CD4-positive, alpha-beta T cell treated with Interleukin-6 at 100 ng/mL for 8 hours (primary cell): ENCODE measurements around the gene YES1.
"Not testable (repeated sequence)": the region's sequence is repeated elsewhere in the genome, so short reads cannot be mapped to it uniquely, and the experiment has no call there.

Experiments
- DNase-seq: peaks from one replicate; pipeline ENCODE4 v3.0.0-alpha.2; 2020; ENCODE audit warnings: mixed read lengths, low spot score

Gene YES1

DNA sequence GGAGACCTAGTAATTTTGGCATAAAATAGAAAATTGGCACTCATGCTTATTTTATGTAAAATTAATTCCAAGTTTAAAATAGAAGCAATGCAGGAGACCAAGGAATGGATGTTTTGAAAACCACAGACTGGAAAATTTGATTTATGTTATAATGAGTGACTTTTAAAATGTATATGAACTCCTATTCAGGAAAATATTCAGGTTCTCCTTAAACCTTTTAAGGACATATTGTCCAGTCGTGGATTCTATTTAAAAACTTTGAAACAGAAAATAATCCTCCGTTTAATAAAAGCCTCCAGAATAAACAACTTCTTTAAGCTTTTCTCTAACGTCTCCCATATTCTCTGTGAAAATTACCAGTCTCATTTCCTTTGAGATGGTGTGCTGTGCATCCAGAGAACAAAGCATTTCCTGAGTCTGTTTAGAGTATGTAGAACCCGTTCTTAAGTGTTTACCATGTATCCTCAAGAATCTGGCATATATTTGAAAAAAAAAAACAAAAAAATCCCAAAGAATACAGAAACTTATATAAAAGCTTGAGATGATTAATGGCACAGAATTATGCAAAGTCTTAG lies 8.6 kb upstream of the YES1 start:
- DNase-seq: no peak

DNA sequence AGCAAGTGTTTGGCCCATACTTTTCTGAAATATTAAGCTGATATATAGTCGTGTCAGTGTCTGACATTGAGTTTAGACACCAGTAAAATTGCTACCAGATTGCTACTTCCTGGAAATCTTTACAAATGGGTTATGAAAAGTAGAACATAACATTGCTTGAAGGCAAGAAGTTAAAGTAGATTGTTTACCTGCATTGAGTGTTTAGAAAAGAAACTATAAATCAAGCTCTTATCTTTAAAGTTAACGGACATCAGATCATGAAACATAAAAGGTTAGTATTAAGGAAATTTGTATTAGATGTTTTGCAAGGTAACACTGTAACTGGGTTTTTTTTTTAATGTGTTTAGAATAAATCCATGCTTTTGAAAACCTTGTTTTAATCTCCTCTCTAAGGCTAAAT lies 4.8 kb upstream of the YES1 start:
- no peak for DNase-seq

DNA sequence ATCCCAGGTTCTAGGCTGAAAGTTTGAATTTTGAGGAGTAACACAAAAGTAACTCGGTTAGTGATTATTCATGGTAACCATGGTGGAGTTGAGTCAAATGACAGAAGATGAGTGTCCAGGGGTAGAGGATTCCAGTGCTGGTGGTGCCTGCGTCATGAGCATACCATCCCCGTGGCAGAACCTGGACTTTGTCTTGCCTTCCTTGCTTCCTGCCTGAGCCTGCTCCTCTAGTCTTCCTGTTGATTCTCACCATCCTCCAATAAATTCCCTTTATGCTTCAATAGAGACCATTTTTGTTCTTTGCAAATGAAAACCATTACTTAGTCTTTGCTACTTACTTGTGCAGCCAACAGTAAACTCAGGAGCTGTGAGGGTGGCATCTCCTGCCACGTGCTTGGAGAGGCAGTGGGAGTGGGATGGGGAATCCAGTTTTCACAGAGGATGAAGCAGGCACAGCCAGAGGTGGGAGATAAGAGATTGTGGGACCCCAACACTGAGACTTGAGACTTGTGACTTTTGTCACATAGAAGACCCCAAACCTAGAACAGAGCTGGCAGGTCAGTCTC lies 4.1 kb upstream of the YES1 start:
- DNase-seq: no peak

DNA sequence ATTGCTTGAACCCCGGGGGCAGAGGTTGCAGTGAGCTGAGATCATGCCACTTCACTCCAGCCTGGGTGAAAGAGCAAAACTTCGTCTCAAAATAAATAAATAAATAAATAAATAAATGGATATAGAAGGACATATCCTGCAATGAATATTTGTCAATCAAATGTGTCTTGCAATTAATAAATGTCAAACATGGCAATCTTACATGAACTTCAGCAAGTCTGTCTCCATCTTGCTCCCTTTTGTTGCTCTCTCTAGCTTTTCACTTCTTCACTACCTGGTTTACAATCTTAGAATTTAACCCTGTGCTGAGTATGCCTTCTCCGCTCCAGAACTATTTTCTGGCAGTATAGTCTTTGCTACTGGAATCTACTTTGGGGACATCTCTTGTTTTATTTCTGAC lies 3.3 kb upstream of the YES1 start:
- no peak for DNase-seq

DNA sequence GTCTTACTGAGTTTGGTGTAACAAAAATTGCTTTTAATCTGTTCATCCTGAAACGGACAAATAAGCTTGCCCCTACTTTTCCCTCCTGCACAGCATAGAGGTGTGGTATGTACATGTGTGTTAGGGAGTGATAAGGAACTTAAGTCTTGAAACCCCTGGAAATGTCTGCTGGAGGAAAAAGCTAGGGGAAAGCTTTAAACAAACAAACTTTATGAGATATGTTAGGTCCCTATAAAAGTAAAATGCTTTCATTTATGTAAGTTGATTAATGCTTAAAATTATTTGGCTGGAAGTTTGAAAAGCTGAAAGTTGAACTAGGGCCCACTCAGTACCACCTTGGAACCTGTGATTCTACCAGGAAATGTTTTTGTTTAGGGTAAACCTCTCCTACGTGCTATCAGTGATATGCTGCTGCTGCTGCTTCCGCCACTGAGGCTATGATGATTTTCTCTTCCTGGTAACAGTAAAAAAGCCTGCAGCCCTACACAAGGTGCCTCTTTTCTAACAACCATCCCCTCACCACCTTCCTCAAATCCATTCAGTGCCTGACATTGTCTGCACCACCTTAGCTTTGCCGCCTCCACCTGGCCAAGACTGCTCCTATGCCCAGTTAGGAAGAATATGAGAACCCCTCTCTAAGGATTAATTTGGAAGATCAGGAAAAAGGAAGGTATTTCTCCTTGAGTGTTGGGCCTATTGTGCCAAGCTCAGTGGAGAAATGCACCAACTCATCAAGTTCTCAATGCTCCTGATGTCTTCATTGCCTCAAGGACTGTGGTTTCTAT lies 2.5 kb upstream of the YES1 start:
- no peak for DNase-seq

DNA sequence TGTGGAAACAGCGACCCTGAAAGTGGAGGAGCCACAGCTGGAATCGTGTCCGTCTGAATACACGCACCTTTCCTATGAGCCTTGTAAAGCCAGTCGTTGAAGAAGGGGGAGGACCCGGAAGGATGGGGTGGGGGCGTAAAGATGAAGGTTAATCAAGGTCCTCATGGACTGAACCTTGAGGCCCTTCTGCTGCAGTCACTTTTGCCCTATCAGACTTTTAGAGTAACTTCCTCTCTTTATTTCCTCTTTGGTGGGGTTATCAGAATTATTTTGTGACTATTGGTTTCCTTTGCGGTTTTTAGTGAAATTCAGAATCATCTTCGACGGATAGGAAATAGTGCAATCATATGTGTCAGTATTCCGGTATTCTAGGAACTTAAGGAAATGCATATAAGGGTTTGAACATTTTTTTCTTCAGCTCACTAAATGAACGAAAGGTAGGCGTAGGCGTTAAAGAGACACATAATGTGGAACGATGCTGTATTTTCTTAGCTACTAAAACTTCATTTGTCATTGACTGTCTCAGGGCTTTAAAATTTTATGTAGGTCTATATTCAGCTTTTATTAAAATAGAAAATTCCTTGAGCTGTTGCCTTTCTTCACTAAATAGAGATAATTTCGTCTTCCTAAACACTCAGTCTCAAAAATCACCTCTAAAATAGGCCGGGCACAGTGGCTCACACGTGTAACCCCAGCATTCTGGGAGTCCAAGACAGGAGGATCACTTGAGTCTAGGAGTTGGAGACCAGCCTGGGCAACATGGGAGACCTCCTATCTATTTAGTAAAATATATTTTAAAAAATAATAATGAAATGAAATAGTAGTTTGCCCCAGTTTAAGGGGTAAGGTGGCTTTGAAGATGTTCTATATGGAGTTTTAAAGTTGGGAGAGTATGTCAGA lies 1.4 kb upstream of the YES1 start:
- DNase-seq: peak; percentile 49

DNA sequence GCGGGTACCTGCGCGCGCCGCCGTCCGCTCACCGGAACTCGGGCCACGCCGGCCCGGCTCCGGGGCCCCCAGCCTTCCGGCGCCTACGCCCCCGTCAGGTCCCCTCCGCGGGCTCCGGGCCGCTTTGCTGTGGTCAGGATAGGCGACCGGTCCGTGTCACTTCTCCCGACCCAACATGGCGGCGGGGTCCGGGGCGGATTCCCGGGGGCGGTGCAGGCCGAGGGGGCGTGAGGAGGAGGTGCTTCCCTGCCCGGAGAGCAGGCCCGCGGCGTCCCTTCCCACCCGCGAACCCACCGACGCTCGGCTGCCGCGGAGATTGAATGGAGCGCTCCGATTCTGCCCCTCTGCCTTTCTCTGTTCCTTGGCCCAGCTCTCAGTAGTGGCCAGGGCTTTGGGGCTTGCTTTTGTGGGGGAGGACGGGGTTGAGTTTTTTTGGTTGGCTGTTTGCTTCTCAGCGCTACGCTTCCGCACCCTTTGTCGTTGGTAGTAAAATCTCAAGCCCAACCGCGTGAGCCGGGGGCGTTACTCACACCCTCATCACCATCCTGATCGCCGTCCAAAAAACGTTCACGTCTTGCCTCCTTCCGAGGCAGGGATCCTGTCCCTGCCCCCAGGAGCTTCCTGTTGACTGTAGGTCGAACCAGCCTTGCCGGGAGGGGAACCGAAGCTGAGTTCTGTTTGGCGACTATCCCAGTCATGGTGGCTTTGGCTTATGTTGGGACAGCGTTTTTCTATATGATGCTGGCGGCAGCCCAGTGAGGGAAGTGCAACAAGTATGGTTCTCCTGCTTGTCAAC lies 532 bp upstream of the YES1 start:
- DNase-seq: peak; percentile 52

DNA sequence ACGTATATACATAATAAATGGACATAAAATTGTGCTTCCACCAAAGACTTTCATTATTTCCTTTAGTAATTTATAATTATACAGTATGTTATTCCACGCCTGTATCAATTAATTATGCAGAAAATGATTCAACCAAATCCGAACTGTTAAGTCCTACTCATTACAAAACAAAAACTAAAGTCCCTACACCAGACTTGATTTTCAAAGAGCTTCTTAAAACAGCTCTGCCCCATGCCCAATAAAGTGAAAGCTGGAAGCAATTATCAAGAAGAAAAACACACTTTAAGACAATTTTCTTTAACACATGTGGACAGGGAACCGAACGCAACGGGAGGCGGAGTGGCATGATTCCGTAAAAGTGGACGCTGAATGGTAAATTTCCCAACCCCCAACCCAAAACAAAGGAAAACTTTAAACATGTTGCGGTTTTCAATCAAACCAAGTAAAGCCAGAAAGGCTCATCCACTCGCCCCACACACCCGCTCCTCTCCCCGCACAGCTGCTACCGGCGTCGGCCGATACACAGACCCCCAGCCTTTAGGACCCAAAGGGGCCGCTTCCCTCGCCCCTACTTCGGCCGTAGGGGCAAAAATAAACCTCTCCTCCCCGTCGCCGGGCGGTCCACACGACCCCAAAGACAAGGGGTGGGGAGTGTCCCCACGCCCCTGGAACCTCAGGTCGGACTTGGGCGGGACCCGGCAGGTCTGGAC lies 705 bp downstream of the YES1 start:
- DNase-seq: no peak

DNA sequence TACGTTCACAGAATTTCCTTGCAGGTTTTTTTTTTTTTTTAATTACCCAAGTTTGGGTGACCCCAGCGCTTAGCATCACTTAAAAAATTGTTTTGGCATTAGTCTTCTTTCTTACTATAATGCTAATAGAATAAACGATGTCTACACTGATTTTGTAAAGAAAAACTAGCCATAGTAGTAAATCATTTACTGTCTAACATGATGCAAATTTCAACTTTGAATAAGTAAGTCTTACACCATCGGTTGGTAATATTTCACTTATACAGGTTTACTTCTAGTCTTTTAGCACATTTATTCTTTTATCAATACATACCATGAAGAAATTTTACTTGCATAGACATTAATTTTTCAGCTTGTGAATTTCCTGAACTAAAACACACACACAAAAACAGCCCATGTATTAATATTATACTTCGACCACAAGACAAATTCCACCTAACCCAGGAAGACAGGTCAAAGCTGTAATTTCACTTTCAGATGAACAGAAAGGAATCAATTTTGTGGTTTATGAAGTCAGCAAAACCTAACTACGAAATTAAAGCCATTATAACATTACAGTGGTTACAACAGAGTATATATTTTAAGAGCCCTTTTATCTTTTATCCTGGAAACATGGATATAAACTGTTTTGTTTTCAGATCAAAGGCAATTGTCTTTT lies 1.9 kb downstream of the YES1 start:
- DNase-seq: no peak

DNA sequence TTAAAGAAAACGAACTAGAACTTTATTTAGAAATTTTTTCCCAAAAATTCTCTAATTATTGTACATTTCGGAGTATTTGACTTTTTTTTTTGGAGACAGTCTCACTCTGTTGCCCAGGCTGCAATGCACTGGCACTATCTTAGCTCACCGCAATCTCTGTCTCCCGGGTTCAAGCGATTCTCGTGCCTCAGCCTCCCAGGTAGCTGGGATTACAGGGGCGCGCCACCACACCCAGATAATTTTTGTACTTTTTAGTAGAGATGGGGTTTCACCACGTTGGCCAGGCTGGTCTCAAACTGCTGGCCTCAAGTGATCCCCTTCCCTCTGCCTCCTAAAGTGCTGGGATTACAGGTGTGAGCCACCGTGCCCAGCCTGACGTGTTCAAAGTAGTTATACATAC lies 2.8 kb downstream of the YES1 start:
- DNase-seq: not testable (repeated sequence)

DNA sequence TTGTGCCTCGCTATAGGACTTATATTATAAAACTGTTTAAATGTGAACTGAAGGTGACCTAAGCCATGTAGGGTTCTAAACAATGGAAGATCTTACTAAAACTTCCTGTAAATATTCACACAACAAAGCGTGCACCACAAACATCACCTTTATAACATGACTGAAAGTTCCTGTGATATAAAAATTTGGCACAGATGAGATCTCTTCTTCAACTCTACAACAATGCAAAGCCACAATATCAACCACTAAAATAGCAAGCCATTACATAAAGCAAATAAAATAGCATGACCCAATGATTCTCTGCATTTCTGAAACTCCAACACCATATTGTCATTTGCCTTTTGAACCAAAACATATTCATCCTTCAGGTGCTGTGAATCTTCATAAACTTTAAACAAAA lies 3.5 kb downstream of the YES1 start:
- DNase-seq: no peak

DNA sequence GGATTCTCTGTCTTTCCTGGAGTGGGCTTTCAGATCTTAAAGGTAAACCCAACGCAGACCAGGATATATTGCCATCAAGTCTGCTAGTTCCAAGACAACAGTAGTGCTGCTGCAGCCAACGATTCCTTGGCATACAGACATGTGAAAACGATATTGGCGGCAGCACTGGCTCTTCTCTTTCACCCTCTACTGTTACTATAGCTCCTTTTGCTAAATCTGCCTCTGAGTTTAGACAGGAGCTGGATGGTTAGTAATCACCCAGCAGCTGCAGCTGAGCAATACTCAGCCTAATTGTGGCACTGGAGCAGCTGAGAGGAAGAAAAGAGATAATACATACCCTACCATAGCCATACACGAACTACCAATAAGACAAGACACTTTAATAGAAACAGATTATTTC lies 4.0 kb downstream of the YES1 start:
- DNase-seq: no peak

DNA sequence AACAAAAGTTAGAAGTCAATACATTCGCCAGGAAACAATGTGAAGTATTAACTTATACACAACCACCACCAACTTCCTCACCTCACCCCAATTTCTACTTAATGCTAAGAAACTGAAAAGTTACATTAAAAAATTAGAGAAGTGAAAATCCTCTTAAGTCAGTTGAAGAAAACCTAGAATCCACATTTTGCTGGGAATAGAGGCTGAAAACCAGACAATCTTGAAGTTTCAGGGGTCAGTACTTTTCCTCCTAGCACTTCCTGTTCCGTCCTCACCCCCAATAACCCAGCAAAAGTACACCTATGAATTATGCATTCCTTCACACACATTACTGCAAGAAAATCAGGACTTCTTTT lies 6.3 kb downstream of the YES1 start:
- DNase-seq: no peak

DNA sequence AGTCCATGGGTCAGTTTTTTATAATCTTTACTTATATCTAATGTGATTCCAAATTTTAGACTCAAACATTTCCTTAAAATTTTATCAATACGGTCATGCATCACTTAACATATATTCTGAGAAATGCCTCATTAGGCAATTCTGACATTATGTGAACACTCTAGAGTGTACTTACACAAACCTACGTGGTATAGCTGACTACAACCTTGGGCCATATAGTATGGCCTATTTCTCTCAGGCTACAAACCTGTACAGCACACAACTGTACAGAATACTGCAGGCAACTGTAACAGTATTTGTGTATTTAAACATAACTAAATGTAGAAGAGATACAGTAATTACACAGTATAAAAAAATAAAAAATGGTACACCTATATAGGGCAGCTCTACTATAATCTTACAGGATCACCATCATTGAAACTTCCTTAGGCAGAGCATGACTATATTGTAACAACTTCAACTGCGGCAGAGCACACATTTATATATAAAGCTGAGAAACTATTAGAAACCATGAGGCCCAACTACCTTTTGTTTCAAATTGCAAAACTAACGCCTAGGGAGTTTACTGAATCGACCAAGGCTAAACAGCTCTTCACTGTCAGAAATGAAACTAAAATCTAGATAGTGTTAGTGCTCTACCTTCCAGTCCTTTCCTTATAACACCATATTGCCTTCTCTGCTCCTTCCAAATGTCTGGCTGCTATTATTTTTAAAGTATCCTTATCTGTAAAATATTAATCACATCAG lies 6.9 kb downstream of the YES1 start:
- no peak for DNase-seq

DNA sequence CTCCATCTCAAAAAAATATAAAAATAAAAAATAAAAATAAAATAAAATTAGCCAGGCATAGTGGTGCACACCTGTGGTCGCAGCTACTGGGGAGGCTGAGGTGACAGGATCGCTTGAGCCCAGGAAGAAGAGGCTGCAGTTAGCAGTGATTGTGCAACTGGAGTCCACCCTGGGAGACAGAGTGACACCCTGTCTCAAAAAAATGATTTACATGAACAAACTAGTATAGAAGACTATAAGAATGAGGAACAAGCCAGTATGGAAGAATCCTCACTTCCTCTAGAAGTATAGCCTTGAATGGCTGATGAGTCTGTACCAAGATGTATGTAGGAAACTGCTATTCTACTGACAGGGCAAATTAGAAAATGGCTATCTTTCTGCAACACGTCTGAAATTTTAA lies 10.9 kb downstream of the YES1 start:
- no peak for DNase-seq

DNA sequence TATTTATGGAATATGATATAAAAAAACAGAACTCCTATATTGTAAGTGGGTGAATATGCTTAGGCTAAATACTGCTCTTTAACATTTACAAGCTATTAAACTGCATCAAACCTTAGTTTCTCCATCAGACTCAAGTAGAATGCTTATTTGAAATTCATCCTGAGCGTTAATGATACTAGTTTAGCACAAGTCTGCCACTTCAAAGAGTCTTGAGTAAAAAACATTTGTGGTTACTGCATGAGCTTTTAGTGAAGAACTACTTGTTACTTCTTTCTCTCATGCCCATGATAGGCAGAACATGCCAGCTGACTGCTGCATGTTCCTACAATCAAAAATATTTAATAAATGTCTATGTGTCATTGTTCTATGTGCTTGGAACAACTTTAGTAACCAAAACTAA lies 12.1 kb downstream of the YES1 start:
- DNase-seq: no peak

DNA sequence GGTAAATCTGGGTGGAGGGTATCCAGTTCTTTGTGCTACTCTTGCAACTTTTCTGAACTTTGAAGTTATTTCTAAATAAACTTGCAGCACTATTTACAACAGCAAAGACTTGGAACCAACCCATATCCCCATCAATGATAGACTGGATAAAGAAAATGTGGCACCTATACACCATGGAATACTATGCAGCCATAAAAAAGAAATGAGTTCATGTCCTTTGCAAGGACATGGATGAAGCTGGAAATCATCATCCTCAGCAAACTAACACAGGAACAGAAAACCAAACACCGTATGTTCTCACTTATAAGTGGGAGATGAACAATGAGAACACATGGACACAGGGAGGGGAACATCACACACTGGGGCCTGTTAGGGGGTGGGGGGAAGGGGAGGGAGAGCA lies 16.7 kb downstream of the YES1 start:
- not testable (repeated sequence) for DNase-seq

DNA sequence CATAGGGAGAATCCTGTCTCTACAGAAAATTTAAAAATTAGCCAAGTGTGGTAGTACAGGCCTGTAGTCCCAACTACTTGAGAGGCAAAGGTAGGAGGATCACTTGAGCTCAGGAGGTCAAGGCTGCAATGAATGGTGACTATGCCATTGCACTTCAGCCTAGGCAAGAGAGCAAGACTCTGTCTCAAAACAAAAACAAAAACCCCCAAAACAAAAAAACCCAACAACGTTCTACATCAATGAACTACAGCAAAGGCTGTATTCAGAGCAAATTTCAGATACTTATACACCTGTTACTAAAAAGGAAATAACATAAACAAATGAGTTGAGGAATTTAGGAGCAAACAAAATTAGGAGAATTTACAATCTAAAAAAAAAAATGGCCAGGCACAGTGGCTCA lies 22.6 kb downstream of the YES1 start:
- no peak for DNase-seq

DNA sequence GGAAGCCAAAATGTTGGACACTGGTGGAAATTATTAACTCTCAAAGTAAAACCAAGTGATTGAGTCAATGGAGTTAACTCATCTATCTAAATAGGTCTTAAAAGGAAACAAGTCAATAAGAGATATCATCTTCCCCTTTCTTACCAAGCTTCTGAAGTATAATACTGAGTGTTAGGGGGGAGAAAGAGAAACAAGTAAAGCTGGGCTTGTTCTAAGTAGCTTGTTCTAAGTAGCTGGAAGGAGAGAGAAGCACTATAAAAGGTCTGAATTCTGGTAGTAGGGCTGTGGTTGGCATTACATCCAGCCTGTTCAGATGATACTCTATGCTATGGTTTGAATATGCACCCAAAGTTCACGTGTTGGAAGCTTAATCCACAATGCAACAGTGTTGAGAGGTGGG lies 26.8 kb downstream of the YES1 start:
- no peak for DNase-seq
